Smooth muscle cell of the brain vasculature (primary cell): ENCODE measurements around the gene TRMT6.

Experiments
- DNase-seq: peaks from one replicate; pipeline ENCODE4 v3.0.0-alpha.2; 2012; ENCODE audit warnings: low read depth, low spot score

TRMT6 gene

DNA sequence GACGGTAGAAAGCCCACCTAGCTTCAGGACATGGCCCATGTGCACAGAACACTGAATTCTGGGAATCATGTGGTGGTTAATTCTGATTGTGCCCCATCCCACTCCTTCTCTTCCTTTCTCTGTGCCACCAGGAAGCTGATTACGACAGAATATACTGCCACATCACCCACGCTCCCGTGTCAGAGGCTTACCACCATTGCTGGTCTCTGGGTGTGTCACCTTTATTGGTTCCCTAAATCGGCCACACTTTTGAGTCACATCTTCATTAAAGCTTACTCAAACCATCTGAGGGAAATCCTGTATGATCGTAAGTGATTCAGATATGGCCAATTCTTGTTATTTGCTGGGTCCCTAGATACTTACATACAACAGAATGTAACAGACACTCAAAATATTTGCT lies 3.1 kb downstream of the TRMT6 start:
- no peak for DNase-seq

GRCh38 chr20:5945963-5946362 lies 4.4 kb downstream of the TRMT6 start:
- no peak for DNase-seq

GRCh38 chr20:5938456-5939029 lies 11.8 kb downstream of the TRMT6 start:
- no peak for DNase-seq

- no peak for DNase-seq
Measured at GRCh38 chr20:5936238-5936637, 14.1 kb downstream of the TRMT6 start.

DNA sequence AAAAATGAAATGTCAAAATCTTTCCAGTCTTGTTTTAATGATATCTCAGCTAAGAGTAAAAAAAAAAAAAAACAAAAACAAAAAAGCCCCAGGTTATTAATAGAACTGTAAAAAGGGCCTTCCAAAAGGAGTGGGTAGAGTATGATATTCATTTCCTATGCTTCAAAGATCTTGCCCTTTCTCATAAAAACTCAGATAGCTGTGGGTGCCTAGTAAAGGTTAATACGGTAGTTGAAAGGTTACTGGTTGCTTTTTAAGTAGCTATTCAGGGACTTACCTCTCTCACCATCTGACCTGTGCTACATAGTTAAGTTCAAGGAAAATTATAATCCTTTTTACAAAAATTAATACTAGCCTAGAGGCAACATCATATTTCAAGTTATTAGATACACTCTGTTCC lies 14.9 kb downstream of the TRMT6 start:
- no peak for DNase-seq

- DNase-seq: no peak
Measured at GRCh38 chr20:5933802-5934436, 16.4 kb downstream of the TRMT6 start.

- DNase-seq: no peak
Measured at GRCh38 chr20:5932796-5933195, 17.5 kb downstream of the TRMT6 start.

DNA sequence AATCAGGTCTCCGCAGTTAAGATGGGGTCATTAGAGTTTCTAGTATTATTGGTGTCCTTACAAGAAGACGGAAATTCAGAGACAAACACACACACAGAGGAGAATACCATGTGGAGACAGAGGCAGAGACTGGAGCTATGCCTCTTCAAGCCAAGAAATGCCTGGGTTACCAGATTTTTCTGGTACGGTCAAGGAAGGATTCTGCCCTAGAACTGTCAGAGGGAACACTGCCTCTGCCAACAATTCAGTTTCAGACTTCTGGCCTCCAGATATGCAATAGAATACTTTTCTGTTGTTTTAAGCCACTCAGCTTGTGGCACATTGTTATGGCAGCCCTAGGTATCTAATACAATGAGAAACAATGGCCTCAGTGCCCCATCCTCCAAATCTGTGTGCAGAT lies 18.9 kb downstream of the TRMT6 start:
- DNase-seq: no peak

GRCh38 chr20:5928836-5929715 lies 21.3 kb downstream of the TRMT6 start:
- DNase-seq: no peak

- DNase-seq: no peak
Measured at GRCh38 chr20:5927749-5928462, 22.4 kb downstream of the TRMT6 start.

DNA sequence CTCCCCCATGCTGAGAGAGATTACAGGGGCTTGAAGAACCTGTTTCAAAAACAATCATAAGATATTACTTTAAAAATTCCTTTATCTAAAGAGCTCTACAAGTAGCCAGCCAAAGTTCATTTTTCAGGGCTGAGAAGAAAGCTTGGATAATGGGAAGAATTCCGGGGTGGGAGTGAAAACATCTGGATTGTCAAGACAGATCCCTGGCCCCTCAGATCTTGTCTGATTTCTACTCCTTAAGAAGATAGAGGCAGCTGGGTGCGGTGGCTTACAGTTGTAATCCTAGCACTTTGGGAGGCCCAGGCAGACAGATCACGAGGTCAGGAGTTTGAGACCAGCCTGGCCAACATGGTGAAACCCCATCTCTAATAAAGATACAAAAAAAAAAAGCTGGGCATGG lies 24.8 kb downstream of the TRMT6 start:
- DNase-seq: no peak

GRCh38 chr20:5923493-5923892 lies 26.8 kb downstream of the TRMT6 start:
- DNase-seq: no peak

GRCh38 chr20:5920581-5920980 lies 29.8 kb downstream of the TRMT6 start:
- no peak for DNase-seq

DNA sequence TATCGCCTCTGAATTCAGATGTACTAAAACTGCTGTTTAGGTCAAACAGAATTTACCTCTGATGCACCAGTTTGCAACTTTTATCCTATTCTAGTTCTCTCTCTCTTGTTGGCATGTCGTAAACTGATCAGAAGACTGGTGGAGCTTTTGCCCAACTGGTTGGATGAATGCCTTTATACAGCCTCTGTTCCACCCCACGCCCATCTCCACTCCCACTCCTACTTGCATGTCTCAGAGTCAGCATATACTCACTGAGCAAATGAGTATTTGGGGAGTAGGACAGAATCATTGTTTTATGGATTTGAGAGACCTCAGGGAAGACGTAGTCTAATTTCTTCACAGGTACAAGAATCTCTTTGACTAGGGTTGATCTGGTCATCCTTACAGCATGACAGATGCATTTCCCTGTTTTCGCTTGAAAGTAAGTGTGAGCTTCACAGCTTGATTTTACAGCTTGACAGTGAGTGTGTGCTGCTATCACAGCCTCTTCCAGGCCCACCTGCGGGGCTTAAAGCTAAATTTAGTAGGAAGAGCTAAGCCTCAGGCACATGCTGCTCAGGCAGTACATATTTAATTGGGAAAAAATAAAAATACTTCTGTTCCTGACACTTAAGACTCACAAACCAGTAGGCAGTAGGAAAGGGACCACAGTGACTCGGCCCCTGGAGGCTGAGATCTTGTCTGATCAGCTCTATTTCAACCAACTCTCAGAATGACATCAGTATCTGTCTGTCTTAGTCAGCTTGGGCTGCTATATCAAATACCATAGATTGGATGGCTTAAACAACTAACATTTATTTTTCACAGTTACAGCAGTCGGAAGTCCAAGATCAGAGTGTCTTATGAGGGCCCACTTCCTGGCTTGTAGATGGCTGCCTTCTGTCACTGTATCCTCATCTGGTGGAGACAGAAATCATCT lies 30.4 kb downstream of the TRMT6 start:
- no peak for DNase-seq

GRCh38 chr20:5918856-5919625 lies 31.3 kb downstream of the TRMT6 start:
- DNase-seq: no peak

GRCh38 chr20:5914859-5915258 lies 35.5 kb downstream of the TRMT6 start:
- DNase-seq: no peak

DNA sequence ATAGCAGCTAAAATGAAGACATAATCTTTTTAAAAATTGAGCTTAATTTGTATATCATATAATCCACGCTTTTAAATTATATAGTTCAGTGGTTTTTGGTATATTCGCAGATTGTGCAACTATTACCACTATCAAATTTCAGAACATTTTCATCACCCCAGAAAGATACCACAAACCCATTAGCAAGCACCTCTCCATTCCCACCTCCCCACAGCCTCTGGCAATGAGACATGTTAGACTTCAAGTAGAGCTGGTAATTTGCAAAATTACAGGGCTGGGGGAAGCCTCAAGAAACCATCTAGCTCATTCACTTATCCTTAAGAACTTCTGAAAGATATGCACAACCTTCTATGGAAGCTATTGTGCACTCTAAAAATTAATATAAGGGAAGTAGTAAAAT lies 37.2 kb downstream of the TRMT6 start:
- DNase-seq: no peak

GRCh38 chr20:5910186-5910585 lies 40.1 kb downstream of the TRMT6 start:
- DNase-seq: no peak

GRCh38 chr20:5908981-5909380 lies 41.4 kb downstream of the TRMT6 start:
- no peak for DNase-seq

GRCh38 chr20:5900908-5901307 lies 49.4 kb downstream of the TRMT6 start:
- DNase-seq: no peak
